ENCODE results near the gene ALG14.

ALG14 gene

DNA sequence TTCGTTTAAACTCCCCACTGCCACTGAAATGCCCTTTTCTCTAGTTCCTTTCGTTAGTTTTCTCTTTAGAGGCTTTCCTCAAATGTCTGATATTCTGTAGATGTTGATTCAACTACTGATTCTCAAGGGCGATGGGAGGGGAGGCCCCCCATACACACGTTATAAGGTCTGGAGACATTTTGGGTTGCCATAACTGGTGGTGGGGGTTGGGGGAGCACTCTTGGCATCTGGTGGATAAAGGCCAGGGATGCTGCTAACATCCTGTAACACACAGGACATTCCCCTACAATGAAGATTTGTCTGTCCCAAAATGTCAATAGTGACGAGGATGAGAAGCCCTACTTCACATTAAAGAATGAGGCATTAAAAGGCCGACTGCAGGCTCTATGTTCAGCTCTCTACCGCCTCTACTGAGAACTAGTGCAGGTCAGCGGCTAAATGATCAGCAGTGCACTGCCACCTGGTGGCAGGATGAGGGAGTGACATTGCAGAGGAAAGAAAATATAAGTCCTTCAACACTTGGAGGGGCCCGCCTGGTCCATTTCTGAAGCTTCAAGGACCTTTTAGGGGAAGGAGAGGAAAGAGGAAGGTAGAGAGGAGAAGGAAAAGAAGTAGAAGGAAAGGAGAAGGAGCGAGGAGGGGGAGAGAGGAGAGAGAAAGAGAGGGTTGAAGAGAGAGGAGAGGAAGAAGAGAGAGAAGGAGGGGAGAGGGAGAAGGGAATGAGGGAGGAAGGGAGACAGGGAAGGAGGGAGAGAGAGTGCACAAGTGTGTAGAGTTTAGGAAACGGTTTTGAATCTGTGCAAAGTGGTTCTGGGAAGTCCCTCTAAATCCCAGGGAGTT, 29.4 kb downstream of the ALG14 start:
- ATAC-seq (replicated peaks) (peak; percentile 93 to 95), DNase-seq (peak; percentile 60)
- H3K4me3 Mint-ChIP-seq: no peak overlapping the region
- H3K27ac Mint-ChIP-seq: no peak overlapping the region
- H3K36me3 Mint-ChIP-seq: no peaks in the 10 kb centered on the region
- no peaks in the 10 kb centered on the region for H3K4me1 Mint-ChIP-seq
- H3K27me3 Mint-ChIP-seq: no peaks in the 10 kb centered on the region
- no peaks in the 10 kb centered on the region for H3K9me3 Mint-ChIP-seq

DNA sequence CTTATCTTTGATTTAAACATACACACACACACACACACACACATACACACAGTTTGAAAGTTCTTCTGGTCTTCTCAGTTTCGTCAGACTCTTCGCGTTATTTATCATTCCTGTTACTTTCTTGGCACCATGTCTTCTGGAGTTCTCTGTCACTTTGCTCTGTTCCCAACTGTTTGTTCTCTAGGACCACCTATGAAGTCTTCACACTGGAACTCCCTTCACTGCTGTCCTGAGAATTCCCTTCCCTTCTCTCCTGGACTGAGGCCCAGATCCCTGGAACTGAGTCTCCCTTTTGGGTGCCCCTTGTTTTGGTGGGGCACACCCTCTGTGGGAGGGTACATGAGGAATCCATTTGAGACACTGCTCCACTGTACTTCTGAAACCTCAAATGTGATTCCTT, 30.5 kb downstream of the ALG14 start:
- H3K36me3 Mint-ChIP-seq: no peaks in the 10 kb centered on the region
- H3K9me3 Mint-ChIP-seq: no peaks in the 10 kb centered on the region
- no peak for ATAC-seq (replicated peaks)
- no peak overlapping the region for H3K27ac Mint-ChIP-seq
- H3K4me1 Mint-ChIP-seq: no peaks in the 10 kb centered on the region
- DNase-seq: no peak
- no peaks in the 10 kb centered on the region for H3K27me3 Mint-ChIP-seq
- H3K4me3 Mint-ChIP-seq: no peak overlapping the region

DNA sequence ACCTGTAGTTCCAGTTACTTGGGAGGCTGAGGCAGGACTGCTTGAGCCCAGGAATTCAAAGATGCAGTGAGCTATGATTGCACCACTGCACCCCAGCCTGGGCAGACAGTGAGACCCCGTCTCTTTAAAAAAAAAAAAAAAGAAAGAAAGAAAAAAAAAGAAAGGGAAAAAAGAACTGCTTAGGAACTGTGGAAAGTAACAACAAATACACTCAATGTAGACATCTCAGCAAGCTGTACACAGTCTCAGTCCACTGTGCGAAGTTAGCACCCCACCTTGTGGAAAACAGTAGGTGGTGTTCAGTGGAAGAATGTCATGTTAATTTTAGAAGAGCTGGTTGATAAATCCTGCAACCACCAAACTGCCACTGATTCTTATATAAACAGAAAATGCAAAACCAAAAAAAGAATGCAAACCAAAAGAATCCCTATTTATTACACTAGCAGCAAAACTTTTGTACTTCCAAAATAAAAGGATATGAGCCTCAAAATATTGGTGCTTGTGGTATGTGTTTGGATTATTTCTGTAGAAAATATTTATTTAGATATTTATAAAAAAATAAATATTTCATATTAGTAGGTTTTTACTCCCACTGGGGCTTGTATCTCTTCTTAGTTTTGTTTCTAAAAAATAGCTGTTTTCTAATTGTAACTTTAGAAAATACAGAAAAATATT, 31.1 kb downstream of the ALG14 start:
- no peak for DNase-seq
- no peaks in the 10 kb centered on the region for H3K9me3 Mint-ChIP-seq
- peak; percentile 51 to 59 for ATAC-seq (replicated peaks)
- no peak overlapping the region for H3K27ac Mint-ChIP-seq
- H3K4me3 Mint-ChIP-seq: no peak overlapping the region
- no peaks in the 10 kb centered on the region for H3K27me3 Mint-ChIP-seq
- no peaks in the 10 kb centered on the region for H3K4me1 Mint-ChIP-seq
- peaks cover 0 to 3% of the 10 kb centered on the region in 2 donors for H3K36me3 Mint-ChIP-seq

DNA sequence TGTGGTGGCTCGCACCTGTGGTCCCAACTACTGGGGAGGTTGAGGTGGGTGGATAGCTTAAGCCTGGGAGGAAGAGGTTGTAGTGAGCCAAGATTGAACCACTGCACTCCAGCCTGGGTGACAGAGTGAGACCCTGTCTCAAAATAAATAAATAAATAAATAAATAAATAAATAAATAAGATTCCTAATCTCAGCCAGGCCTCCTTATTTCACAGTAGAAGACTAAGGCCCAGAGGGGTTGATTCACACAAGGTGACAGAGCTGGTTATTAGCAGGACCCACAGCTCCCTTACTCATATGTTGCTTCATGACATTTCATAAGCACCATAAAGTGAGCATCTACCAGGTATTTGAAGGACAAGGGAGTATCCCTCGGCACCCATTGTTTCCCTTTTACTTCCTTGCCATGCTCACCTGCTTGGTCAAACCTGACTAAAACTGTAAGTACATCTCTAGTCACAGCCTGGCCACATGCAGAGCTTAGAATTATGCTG, 32.7 kb downstream of the ALG14 start:
- no peak for DNase-seq
- Mint-ChIP-seq H3K9me3 (no peaks in the 10 kb centered on the region), H3K27ac (no peak overlapping the region), H3K4me3 (no peak overlapping the region), H3K36me3 (peaks cover 0 to 3% of the 10 kb centered on the region in 2 donors), H3K4me1 (no peaks in the 10 kb centered on the region), H3K27me3 (no peaks in the 10 kb centered on the region)
- ATAC-seq (replicated peaks): no peak

DNA sequence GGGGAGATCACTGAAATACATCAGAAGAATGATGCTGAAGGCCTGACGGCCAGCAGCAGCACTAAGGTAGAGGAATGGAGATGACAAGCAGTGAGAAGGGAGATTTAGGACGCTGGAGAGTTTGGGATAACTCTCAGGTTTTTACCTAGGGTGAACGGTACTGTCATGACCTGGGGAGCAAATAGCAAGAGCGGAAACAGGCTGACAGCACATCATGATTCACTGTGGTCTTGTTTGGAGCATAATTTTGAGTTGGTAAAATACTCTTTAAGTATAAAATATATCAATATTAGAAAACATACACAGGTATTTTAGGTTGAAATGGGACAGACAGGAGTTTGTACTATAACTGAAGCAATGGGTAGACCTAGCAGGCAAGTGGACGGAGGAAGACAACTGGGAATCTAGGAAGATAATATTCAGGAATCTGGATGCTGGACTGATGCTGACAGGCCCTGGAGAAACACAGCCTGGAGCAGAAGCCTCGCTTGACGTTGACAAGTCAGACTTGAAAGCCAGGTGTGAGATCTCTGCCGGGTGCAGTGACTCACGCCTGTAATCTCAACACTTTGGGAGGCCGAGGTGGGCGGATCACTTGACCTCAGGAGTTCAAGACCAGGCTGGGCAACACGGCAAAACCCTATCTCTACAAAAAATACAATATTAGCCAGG, 33.3 kb downstream of the ALG14 start:
- Mint-ChIP-seq H3K27ac (no peak overlapping the region), H3K4me3 (no peak overlapping the region), H3K9me3 (no peaks in the 10 kb centered on the region), H3K27me3 (no peaks in the 10 kb centered on the region), H3K4me1 (no peaks in the 10 kb centered on the region), H3K36me3 (peaks cover 0 to 3% of the 10 kb centered on the region in 2 donors)
- no peak for DNase-seq
- no peak for ATAC-seq (replicated peaks)

DNA sequence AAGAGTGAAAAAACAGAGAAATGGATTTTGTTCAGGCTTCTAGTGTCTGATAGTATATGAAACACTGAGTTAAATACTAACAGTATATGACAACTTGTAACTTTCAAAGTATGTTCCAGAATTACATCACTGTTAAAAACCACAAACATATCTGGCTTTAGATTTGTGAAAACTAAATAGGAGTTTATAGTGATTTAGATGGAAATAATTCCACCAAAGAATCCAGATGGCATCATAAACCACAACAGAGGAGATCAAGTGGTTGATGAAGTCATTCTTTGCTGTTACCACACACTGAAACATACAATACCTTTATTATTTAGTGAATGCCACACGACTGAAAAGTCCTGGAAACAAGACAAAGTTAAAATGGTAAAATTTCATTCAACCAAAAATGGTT, 37.2 kb downstream of the ALG14 start:
- Mint-ChIP-seq H3K9me3 (no peaks in the 10 kb centered on the region), H3K4me1 (no peaks in the 10 kb centered on the region), H3K27me3 (no peaks in the 10 kb centered on the region), H3K27ac (no peak overlapping the region), H3K4me3 (no peak overlapping the region), H3K36me3 (peaks cover 2 to 3% of the 10 kb centered on the region in 2 donors)
- DNase-seq (no peak), ATAC-seq (replicated peaks) (no peak)

DNA sequence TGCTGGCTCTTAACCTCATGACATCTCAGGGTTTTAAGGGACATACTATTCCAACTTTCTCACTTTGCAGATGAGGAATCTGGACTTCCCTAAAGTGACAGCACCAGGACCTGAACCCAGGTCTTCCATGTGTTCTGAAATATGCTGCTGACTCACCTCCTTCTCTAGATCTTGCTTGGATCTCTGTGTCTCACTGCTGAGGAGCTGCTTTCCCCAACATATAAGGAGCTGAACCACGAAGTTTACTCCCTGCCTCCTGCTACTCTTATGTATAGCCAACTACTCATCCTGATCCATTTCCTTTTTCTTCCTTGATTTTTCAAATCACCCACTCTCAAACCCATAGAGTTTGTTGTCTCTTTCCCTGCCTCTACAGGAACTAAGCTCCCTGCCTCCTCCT, 38.2 kb downstream of the ALG14 start:
- Mint-ChIP-seq H3K4me1 (no peaks in the 10 kb centered on the region), H3K4me3 (no peak overlapping the region), H3K36me3 (peaks cover 2 to 3% of the 10 kb centered on the region in 2 donors), H3K27me3 (no peaks in the 10 kb centered on the region), H3K9me3 (no peaks in the 10 kb centered on the region), H3K27ac (no peak overlapping the region)
- ATAC-seq (replicated peaks): no peak
- DNase-seq: no peak

DNA sequence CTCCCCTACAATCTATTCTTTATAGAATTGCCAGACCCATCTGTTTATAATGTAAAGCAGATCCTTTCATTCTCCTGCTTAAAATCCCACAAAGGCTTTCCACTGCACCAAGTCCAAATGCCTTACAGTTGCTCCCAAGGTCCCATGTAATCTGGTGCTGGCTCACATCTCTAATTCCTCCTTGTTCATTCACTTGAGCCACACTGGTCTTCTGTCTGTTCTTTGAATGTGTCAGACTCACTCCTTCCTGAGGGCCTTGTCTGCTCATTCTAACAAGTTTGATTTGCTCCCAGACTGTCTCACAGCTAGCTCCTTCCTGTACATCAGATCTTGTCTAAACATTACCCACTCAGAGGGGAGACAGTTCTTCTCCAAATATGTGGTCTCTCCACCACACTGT, 38.9 kb downstream of the ALG14 start:
- Mint-ChIP-seq H3K27me3 (no peaks in the 10 kb centered on the region), H3K36me3 (peaks cover 3 to 6% of the 10 kb centered on the region in 2 donors), H3K9me3 (peaks cover 0 to 1% of the 10 kb centered on the region in 2 donors), H3K27ac (no peak overlapping the region), H3K4me1 (no peaks in the 10 kb centered on the region), H3K4me3 (no peak overlapping the region)
- no peak for DNase-seq
- no peak for ATAC-seq (replicated peaks)

DNA sequence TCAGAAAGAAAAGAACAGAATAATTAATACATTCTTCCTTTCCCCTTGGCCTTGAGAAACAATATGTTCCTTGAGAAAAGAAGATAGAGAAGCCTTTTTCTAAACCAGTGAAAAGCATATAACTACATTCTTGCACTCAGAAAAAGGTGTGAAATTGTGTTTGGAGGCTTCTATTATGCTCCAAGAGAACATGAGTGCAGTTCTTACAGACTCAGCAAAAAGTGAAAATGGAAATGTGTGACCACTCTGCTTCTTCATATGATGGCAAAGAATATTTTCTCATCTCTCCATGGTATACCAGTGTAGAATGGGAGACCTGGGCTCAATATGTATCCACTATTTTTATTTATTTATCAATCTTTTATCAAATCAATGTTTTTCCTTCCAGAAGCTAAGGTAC, 43.2 kb downstream of the ALG14 start:
- Mint-ChIP-seq H3K4me1 (no peaks in the 10 kb centered on the region), H3K27ac (no peak overlapping the region), H3K9me3 (peaks cover 0 to 3% of the 10 kb centered on the region in 2 donors), H3K4me3 (no peak overlapping the region), H3K27me3 (no peaks in the 10 kb centered on the region), H3K36me3 (peaks cover 12 to 21% of the 10 kb centered on the region in 2 donors)
- DNase-seq (no peak), ATAC-seq (replicated peaks) (no peak)

DNA sequence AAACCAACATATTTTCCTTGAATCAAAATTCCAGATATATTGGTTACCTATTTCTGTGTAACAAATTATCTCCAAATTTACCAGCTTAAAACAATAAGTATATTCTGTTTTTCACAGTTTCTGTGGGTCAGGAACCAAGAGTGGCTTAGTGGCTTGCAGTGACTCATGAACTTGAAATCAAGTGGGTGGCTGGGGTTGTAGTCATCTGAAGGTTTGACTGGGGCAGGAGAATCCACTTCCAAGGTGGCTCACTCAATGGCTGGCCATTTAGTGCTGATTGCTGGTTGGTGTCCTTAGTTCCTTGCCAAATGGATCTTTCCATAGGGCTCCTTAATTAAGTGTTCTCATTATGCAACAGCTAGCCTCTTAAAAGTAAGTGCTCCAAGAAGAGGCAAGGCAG, 43.8 kb downstream of the ALG14 start:
- H3K4me1 Mint-ChIP-seq: no peaks in the 10 kb centered on the region
- ATAC-seq (replicated peaks) (no peak), DNase-seq (no peak)
- H3K36me3 Mint-ChIP-seq: peaks cover 13 to 24% of the 10 kb centered on the region in 2 donors
- H3K9me3 Mint-ChIP-seq: peaks cover 0 to 3% of the 10 kb centered on the region in 2 donors
- no peak overlapping the region for H3K4me3 Mint-ChIP-seq
- no peaks in the 10 kb centered on the region for H3K27me3 Mint-ChIP-seq
- H3K27ac Mint-ChIP-seq: no peak overlapping the region

DNA sequence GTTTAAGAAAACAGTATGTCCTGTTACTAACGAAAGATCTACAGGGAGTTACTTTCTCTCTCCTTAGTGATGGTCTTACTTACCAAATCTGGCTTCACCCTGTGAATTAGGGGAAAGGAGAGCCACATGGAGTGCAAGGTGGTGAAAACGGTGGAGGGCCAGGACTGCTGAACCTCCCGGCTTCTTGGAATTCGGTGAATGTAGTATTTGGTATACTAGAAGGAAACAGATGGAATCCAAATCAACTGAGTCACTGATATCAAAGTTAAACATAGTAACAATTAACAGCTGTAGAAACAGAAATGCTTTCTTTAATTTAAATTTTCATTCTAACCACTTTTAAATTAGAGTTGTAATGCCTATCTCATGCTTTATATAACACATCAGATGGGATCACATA, 45.7 kb downstream of the ALG14 start:
- Mint-ChIP-seq H3K27me3 (no peaks in the 10 kb centered on the region), H3K27ac (no peak overlapping the region), H3K9me3 (peaks cover 0 to 3% of the 10 kb centered on the region in 2 donors), H3K4me1 (no peaks in the 10 kb centered on the region), H3K4me3 (no peak overlapping the region), H3K36me3 (peaks cover 13 to 27% of the 10 kb centered on the region in 2 donors)
- DNase-seq: no peak
- ATAC-seq (replicated peaks): no peak

DNA sequence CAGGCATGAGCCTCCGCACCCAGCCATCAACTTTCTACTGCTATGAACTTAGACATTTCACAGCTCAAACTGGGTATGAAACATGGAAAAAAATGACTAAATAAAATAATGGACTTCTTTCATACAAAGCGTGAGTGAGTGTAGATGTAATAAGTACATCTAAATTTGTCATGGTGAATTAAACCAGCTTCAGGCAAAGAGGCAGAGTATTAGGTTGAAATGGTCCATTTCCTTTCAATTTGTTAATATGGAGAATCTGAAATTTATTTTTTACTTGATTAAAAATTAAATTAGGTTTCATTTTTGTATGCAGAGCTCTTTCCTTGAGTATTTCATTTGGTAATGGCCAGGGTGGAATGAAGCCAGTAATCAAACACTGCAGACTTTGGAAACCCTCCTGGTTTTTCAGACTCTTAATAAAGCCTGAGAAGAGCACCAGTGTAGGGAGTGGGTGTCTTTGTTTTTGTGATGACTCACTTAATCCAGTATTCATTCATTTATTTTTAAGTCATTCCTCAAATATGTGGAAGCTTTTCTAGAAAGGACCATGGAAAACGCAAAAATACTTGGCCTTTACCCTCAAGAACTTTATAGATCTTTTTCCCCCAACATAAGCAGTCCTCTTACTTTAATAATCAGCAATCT, 49.2 kb downstream of the ALG14 start:
- Mint-ChIP-seq H3K27me3 (no peaks in the 10 kb centered on the region), H3K27ac (no peak overlapping the region), H3K36me3 (peaks cover 10 to 23% of the 10 kb centered on the region in 2 donors), H3K4me3 (no peak overlapping the region), H3K4me1 (no peaks in the 10 kb centered on the region), H3K9me3 (peaks cover 0 to 2% of the 10 kb centered on the region in 2 donors)
- ATAC-seq (replicated peaks) (no peak), DNase-seq (no peak)

DNA sequence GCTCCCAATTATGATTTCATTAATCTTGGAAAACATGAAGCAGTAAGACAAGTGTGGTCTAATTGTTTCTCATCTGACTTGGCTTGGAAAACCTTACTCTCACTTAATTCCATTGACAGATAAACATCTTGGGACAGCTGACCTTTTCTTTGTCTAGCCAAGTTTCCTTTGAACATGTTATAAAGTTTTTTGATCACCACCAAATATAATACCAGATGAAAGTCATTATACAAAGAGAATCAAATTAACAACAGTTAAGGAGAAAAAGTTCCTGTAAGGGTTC, 50.2 kb downstream of the ALG14 start:
- Mint-ChIP-seq H3K4me1 (peaks cover 4 to 5% of the 10 kb centered on the region in 2 donors), H3K27me3 (no peaks in the 10 kb centered on the region), H3K9me3 (peaks cover 0 to 2% of the 10 kb centered on the region in 2 donors), H3K4me3 (no peak overlapping the region), H3K27ac (no peak overlapping the region), H3K36me3 (peaks cover 10 to 22% of the 10 kb centered on the region in 2 donors)
- ATAC-seq (replicated peaks) (no peak), DNase-seq (no peak)

All from stimulated activated naive B cell treated with anti-CD40 and anti-IgM and Interleukin-4, amounts not matched to agents 10 μg/mL and 1 μg/mL and 100 μg/mL, for 72 hours (primary cell).